Fibroblast of lung (primary cell): ENCODE data around the gene IL2RA. TPM values are rescaled to one million over a fixed set of nuclear protein-coding genes. Genes with fewer than 3 reads are reported as not detected.

Source experiments
- DNase-seq, 2 donors: peaks; one replicate each; pipeline versions ENCODE4 v3.0.0 to v3.0.0-alpha.2; 2010; ENCODE audit warnings: low read depth in 2 of 2
- H2AFZ ChIP-seq: 2 replicates; pipeline ENCODE4 v1.5.1; 2012; ENCODE audit warnings: low read length, control low read depth, inconsistent platforms
- H3K27ac ChIP-seq: 2 replicates; pipeline ENCODE4 v1.5.1; 2011; ENCODE audit warnings: low read length, control low read depth; ENCODE audit not compliant: insufficient read depth
- H3K27me3 ChIP-seq: 2 replicates; pipeline ENCODE4 v1.5.1; 2011; ENCODE audit warnings: mild to moderate bottlenecking, low read length; ENCODE audit not compliant: control insufficient read depth, insufficient read depth
- H3K36me3 ChIP-seq: 2 replicates; pipeline ENCODE4 v1.5.1; 2011; ENCODE audit warnings: low read length; ENCODE audit not compliant: control insufficient read depth, insufficient read depth
- H3K4me1 ChIP-seq: 2 replicates; pipeline ENCODE4 v1.5.1; 2011; ENCODE audit warnings: low read length; ENCODE audit not compliant: control insufficient read depth, insufficient read depth; ENCODE audit errors: extremely low read depth
- H3K4me2 ChIP-seq: 2 replicates; pipeline ENCODE4 v1.5.1; 2011; ENCODE audit warnings: low read length, control low read depth; ENCODE audit not compliant: insufficient read depth; ENCODE audit errors: extremely low read depth
- H3K4me3 ChIP-seq, 4 experiments: fragments of 200-600 bp in 1 of 4; sonication (generic) in 1 of 4; replicated peaks in 1 of 4; 2 replicates each; pipeline ENCODE4 v1.5.1; 2011 to 2016; ENCODE audit warnings: low read length in 4 of 4, low read depth in 3 of 4, mild to moderate bottlenecking in 3 of 4, control low read depth in 2 of 4, inconsistent platforms in 1 of 4, mixed read lengths in 1 of 4; ENCODE audit not compliant: insufficient read depth in 1 of 4; ENCODE audit errors: control extremely low read depth in 1 of 4
- H3K79me2 ChIP-seq: 2 replicates; pipeline ENCODE4 v1.5.1; 2012; ENCODE audit warnings: mild to moderate bottlenecking, low read length, inconsistent platforms; ENCODE audit not compliant: control insufficient read depth, insufficient read depth
- H3K9ac ChIP-seq: 2 replicates; pipeline ENCODE4 v1.5.1; 2011; ENCODE audit warnings: mild to moderate bottlenecking, low read length, control low read depth; ENCODE audit not compliant: insufficient read depth
- H3K9me3 ChIP-seq: 2 replicates; pipeline ENCODE4 v1.5.1; 2012; ENCODE audit warnings: low read depth, low read length; ENCODE audit not compliant: control insufficient read depth, insufficient read depth
- H4K20me1 ChIP-seq: 2 replicates; pipeline ENCODE4 v1.5.1; 2011; ENCODE audit warnings: low read length; ENCODE audit not compliant: control insufficient read depth, insufficient read depth; ENCODE audit errors: extremely low read depth
- EZH2 ChIP-seq: IDR thresholded peaks from 2 replicates; pipeline ENCODE4 v1.5.1; 2012; ENCODE audit warnings: low read length, control low read depth, mild to moderate bottlenecking; ENCODE audit errors: missing control alignments
- polyA plus RNA-seq, 2 donors: library from polyadenylated mRNA; depleted of rRNA in 1 of 2; stranded (reverse) in 1 of 2; unstranded in 1 of 2; fragments of >200 nt; gene quantifications; 2 replicates each; pipeline ENCODE4 v1.2.1, GENCODE V29; 2011 to 2012; ENCODE audit warnings: missing spikeins in 1 of 2
- total RNA-seq: library from RNA; depleted of rRNA; stranded (reverse); fragments of >200 nt; gene quantifications from 2 replicates; pipeline ENCODE4 v1.2.1, GENCODE V29; 2014
- TF ChIP-seq, protein P1 (sequence below), 2 donors: IDR thresholded peaks in 1 of 2; conservative IDR thresholded peaks in 1 of 2; 1 replicate in 1 of 2; 2 replicates in 1 of 2; pipeline ENCODE4 v1.5.1; 2011 to 2012; ENCODE audit warnings: low read length in 2 of 2, control low read depth in 1 of 2, inconsistent platforms in 1 of 2, low read depth in 1 of 2, mild to moderate bottlenecking in 1 of 2

IL2RA gene
- total and polyA plus RNA-seq, 2 donors (not counting 1 experiment from before 2014, with no cell fraction given), result not detected

DNA sequence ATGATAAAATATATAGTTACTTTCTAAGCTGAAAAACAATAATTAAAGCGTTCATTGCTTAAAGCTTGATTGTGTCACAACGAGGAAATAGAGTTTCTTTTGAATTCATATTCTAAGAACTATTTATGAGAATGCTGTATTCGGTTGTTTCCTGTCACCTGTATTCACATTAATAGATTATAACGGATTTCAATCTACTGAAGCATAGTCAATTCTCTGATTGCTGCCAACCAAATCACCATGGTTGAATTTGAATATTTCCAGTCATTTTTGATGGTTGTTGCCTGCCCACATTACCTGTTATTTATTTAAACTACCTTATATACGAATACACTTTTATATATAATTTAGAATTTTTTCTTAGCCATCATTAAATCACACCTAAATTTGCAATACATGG lies 22.0 kb downstream of the IL2RA start:
- H3K27ac ChIP-seq, result no peak overlapping the region
- no peaks in the 10 kb centered on the region for H4K20me1 ChIP-seq
- peaks cover 3% of the 10 kb centered on the region for H3K27me3 ChIP-seq
- H3K36me3 ChIP-seq, result no peaks in the 10 kb centered on the region
- H3K9me3 ChIP-seq, result no peaks in the 10 kb centered on the region
- DNase-seq, result no peak
- TF ChIP-seq EZH2, result no peak
- TF ChIP-seq, protein P1, sequence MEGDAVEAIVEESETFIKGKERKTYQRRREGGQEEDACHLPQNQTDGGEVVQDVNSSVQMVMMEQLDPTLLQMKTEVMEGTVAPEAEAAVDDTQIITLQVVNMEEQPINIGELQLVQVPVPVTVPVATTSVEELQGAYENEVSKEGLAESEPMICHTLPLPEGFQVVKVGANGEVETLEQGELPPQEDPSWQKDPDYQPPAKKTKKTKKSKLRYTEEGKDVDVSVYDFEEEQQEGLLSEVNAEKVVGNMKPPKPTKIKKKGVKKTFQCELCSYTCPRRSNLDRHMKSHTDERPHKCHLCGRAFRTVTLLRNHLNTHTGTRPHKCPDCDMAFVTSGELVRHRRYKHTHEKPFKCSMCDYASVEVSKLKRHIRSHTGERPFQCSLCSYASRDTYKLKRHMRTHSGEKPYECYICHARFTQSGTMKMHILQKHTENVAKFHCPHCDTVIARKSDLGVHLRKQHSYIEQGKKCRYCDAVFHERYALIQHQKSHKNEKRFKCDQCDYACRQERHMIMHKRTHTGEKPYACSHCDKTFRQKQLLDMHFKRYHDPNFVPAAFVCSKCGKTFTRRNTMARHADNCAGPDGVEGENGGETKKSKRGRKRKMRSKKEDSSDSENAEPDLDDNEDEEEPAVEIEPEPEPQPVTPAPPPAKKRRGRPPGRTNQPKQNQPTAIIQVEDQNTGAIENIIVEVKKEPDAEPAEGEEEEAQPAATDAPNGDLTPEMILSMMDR (conservative IDR thresholded peaks at IDR 0.05 in 1 of 2, IDR thresholded peaks at IDR 0.05 in 1 of 2; ENCODE audit: low read depth in 1 of 2, low read length in 2 of 2), result no peak
- no peak overlapping the region for H2AFZ ChIP-seq
- H3K4me3 ChIP-seq, result no peak overlapping the region
- H3K79me2 ChIP-seq, result no peaks in the 10 kb centered on the region
- no peak overlapping the region for H3K9ac ChIP-seq
- H3K4me1 ChIP-seq, result no peaks in the 10 kb centered on the region
- no peak overlapping the region for H3K4me2 ChIP-seq

DNA sequence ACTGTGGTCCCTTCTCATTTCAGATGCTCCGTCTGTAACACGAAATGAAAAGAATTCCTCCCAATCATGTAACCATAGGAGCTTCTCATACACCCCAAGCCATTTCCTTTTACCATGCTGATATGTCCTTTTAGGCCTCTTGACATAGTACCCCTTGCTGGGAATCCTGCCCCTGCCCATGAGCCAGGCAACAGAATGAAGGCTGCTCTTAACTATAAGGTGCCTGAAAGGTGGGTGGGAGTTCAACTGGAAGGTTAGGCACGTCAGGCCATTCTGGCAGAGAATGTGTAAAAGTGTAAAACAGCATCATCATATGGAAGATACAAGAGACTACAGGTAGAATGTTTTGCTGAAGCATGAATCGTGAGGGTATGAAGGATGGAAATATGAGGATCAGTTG lies 22.5 kb downstream of the IL2RA start:
- Histone ChIP-seq H3K9me3 (no peaks in the 10 kb centered on the region), H4K20me1 (no peaks in the 10 kb centered on the region), H3K4me1 (no peaks in the 10 kb centered on the region), H3K27me3 (peaks cover 3% of the 10 kb centered on the region), H3K4me3 (no peak overlapping the region), H3K9ac (no peak overlapping the region), H3K36me3 (no peaks in the 10 kb centered on the region), H3K27ac (no peak overlapping the region), H2AFZ (no peak overlapping the region), H3K79me2 (no peaks in the 10 kb centered on the region), H3K4me2 (no peak overlapping the region)
- DNase-seq, result no peak
- TF ChIP-seq EZH2, result no peak
- TF ChIP-seq, protein P1 (conservative IDR thresholded peaks at IDR 0.05 in 1 of 2, IDR thresholded peaks at IDR 0.05 in 1 of 2; ENCODE audit: low read depth in 1 of 2, low read length in 2 of 2), result no peak

DNA sequence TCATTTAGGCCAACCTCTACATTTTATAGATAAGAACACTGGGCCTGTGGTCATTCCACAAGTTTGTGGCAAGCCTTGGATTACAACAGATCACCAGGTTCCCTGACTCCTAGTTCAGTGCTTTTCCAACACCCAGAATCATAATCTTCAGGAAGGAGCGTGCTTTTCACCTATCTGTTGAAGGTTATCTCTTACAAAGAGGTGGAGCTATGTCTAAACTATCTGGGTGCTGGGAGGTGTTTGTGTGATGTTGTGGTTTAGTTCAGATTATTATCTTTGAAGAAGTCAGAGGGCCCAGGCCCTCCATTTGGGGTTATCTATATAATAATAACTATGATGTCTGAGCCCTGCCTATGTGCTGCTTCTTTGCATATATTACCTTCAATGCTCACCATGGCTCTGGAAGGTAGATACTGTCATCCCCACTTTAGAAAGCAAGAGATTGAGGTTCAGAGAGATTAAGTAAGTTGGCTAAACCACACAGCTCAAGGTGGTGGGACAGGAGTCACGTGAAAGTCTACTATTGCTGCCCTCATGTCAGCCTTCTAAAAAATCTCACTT lies 24.0 kb downstream of the IL2RA start:
- H2AFZ ChIP-seq, result no peak overlapping the region
- H3K4me3 ChIP-seq, result no peak overlapping the region
- no peak overlapping the region for H3K27ac ChIP-seq

More for the DNA sequence above, 24.0 kb downstream of the IL2RA start:
- Histone ChIP-seq H3K4me1 (no peaks in the 10 kb centered on the region), H3K4me2 (no peak overlapping the region), H3K36me3 (no peaks in the 10 kb centered on the region), H3K9me3 (no peaks in the 10 kb centered on the region), H4K20me1 (no peaks in the 10 kb centered on the region), H3K79me2 (no peaks in the 10 kb centered on the region), H3K27me3 (no peaks in the 10 kb centered on the region), H3K9ac (no peak overlapping the region)
- no peak for TF ChIP-seq EZH2
- TF ChIP-seq, protein P1 (conservative IDR thresholded peaks at IDR 0.05 in 1 of 2, IDR thresholded peaks at IDR 0.05 in 1 of 2; ENCODE audit: low read depth in 1 of 2, low read length in 2 of 2), result no peak
- DNase-seq, result no peak
